ENCODE results near the gene TSEN54. TPM values are rescaled to one million over a fixed set of nuclear protein-coding genes. Genes with fewer than 3 reads are reported as not detected.

The TSEN54 gene
- total RNA-seq, 1 donor: 12.1 TPM

DNA sequence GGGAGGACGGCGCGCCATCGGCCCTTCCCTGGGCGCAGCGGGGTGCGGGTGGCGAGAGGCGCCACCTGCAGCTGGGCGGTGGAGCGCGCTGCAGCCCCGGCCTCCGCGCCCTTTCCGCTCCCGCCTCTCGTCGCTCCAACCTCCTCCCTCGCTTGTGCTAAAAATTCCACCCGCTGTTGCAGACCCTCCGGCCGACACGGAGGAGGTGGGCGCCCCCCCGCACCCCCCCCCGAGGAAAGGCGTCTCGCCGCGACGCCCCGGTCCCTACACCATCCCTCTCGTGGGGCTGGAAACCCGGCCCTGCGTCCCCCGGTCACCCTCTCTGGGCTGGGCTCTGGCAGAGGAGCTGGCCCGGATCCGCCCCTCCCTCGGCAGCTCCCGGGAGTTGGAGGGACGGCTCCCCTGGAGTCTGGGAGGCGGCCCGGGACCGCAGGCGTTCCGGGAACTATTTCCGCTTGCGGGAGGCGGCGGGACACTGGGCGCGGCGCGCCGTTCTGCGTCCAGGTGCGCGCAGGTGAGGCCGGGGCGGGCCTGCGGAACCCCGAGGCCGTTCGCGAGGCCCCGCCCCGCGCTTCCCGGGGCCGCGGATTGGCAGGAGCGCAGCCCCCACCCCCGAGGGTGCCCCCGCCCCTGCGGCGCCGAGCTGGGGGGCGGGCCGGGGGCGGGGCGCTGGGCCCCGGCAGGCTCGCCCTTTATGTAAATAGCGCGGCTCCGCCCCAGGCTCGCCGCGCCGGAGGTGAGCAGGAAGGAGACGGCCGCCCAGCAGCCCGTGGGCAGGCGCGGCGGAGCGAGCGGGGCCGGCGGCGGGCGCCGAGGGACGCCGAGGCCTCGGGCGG is 8.9 kb downstream of the TSEN54 start, which contains the start of gene LLGL2:
TSS of gene LLGL2 (plus strand) at position 728 of the 836 bp plus-strand sequence. CDS start 17,730 bp downstream, outside the sequence.
- DNase-seq (ENCODE audit: low read depth): peak; percentile 60
- H3K4me3 ChIP-seq (ENCODE audit: low read depth, low read length): peak within 1 kb of the TSS; percentile 64
- TF ChIP-seq, protein P1, sequence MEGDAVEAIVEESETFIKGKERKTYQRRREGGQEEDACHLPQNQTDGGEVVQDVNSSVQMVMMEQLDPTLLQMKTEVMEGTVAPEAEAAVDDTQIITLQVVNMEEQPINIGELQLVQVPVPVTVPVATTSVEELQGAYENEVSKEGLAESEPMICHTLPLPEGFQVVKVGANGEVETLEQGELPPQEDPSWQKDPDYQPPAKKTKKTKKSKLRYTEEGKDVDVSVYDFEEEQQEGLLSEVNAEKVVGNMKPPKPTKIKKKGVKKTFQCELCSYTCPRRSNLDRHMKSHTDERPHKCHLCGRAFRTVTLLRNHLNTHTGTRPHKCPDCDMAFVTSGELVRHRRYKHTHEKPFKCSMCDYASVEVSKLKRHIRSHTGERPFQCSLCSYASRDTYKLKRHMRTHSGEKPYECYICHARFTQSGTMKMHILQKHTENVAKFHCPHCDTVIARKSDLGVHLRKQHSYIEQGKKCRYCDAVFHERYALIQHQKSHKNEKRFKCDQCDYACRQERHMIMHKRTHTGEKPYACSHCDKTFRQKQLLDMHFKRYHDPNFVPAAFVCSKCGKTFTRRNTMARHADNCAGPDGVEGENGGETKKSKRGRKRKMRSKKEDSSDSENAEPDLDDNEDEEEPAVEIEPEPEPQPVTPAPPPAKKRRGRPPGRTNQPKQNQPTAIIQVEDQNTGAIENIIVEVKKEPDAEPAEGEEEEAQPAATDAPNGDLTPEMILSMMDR (IDR thresholded peaks at IDR 0.05; ENCODE audit: insufficient read depth, low read depth, low read length): peak; percentile 42

DNA sequence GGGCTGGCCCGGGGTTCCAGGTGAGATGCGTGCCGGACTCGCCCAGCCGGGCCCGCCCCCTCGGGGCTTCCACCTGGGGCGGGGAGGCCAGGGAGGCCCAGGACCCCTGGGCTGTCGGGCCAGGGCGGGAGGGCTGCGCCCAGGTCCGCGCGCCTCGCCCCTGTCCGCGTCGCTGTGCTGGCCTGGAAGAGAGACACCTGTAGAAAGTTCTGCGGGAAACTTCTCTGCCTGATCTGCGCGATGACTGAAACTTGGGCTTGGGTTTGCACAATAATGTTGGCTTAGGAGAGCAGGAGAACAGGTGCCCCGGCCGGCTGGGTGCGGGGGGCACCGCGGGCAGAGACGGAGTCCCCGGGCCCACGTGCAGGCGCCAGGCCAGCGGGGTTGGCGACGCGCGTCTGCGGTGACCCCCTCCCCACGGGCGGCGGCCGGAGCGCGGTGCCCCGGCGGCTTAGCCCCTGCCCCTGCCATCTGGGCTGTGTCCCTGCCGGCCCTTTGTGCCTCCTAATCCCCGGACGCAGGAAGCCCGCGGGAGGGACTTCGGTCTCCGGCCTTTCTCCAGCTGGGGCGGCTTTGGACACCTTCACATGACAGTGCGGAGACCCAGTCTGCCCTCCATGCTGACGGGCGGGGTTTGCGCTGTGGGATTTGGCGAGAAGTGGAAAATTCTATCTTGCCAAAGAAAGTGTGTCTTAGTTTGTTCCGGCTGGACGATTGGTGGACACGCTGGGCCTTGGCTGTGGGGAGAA is 9.7 kb downstream of the TSEN54 start:
- peak overlapping the region; percentile 64 for H3K4me3 ChIP-seq (ENCODE audit: low read depth, low read length)
- no peak for DNase-seq (ENCODE audit: low read depth)

DNA sequence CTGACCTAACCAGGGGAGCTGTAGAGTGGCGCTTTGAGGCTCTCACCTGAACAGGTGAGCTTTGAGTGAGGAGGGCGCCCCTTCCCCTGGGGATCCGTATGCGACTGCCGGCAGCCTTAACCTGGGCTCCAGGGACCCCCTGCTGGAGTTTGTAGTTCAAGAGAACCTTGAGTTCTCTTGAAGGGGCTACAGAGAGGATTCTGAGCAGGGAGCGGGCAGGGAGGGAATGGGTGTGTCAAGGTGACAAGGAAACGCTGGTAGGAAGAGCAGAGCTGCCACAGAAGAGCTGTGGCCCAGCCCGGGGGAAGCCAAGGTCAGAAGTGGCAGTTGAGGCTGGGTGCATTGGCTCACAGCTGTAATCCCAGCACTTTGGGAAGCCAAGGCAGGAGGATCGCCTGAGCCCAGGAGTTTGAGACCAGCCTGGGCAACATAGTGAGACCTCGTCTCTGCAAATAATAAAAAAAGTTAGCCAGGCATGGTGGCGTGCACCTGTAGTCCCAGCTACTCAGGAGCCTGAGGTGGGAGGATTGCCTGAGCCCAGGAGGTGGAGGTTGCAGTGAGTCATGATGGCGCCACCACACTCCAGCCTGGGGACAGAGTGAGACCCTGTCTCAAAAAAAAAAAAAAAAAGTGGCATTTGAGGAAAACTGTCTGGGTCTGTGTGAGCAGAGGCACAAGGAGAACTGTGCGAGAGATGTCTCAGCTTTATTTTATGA is 10.4 kb downstream of the TSEN54 start:
- peak overlapping the region; percentile 64 for H3K4me3 ChIP-seq (ENCODE audit: low read depth, low read length)
- TF ChIP-seq, protein P1 (IDR thresholded peaks at IDR 0.05; ENCODE audit: insufficient read depth, low read depth, low read length): no peak
- no peak for DNase-seq (ENCODE audit: low read depth)

More for the DNA sequence above, 9.7 kb downstream of the TSEN54 start:
- TF ChIP-seq, protein P1 (IDR thresholded peaks at IDR 0.05; ENCODE audit: insufficient read depth, low read depth, low read length): no peak

DNA sequence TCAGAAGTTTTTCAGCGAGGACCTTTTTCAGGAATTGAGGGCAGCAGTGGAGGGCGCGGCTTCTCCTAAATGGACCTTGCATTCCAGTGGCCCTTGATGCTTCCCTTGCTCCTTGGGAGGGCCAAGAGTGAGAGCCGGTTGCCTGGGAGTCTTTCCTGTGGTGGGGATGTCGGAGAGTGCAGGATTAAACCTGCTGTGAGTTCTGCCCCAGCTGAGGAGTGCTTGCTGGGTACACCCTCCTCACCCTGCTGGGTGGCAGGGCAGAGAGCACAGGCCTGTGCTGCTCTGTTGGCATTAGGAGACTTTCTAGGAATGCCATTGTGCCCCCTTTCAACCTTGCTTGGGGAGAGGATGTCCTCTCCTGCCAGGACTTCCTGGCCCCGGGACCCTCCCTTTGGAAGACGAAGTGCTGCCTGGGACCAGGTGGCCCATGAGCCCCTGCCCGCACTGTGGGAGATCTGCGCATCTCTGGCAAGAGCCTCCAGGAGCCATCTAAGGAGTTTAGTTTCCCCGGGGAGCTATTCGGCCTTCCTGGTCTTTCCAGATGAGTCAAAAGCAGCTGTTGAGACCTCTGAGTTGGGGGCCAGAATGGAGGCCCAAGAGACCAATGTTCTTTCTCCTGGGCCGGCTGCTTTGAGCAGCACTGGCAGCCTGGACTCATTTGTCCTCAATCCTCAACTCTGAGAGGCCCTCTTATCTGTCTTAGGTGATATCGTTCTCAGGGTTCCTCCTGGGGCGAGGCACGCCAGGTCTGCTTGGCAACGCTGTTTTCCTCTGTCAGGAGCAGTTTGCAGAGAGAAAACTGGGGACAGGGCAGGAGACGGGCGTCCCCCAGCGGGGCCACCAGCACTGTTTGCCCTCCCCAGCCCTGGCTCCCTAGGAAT is 14.8 kb downstream of the TSEN54 start:
- no peak for DNase-seq (ENCODE audit: low read depth)
- H3K4me3 ChIP-seq (ENCODE audit: low read depth, low read length): no peak overlapping the region
- TF ChIP-seq, protein P1 (IDR thresholded peaks at IDR 0.05; ENCODE audit: insufficient read depth, low read depth, low read length): no peak

DNA sequence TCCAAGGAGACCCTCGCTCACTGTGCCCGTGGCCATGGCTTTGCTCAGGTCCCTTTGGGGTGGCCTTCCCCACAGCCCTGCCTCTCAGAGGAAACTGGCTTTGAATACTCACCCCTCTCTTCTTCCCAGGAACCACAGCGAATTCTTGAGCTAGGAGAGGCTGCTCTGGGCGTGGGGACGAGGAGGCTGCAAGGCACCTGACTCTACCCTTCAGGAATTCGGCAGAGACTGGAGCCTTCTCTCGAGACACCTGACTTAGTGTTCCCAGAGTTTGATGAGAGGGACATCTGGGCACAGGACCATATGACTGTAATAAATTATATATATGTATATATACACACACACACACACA is 15.4 kb downstream of the TSEN54 start:
- TF ChIP-seq, protein P1 (IDR thresholded peaks at IDR 0.05; ENCODE audit: insufficient read depth, low read depth, low read length): no peak
- H3K4me3 ChIP-seq (ENCODE audit: low read depth, low read length): no peak overlapping the region
- DNase-seq (ENCODE audit: low read depth): no peak

DNA sequence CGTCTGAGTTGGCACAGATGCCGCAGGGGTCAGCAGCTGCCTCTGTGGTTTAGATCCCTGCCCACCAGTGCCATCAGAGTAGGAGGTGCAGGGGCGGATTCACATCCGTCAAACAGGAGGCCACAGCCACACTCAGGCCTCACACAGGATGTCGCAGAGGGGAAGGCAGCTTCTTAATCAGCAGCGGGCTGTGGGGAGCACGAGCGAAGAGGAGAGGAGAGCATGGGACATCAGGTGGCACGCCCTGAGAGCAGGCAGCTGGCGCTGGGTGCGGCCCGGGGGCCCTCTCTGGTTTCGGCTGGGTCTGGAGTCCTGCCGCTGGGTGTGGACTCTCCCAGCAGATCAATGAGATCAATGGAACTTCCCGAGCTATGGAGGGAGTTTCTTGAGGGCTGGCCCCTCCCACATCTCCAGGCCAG is 18.8 kb downstream of the TSEN54 start:
- no peak overlapping the region for H3K4me3 ChIP-seq (ENCODE audit: low read depth, low read length)
- TF ChIP-seq, protein P1 (IDR thresholded peaks at IDR 0.05; ENCODE audit: insufficient read depth, low read depth, low read length): no peak
- DNase-seq (ENCODE audit: low read depth): no peak

Data from fibroblast of villous mesenchyme (primary cell).